ENCODE measurements around the gene ELP6.
"Not testable (repeated sequence)": the region's sequence is repeated elsewhere in the genome, so short reads cannot be mapped to it uniquely, and the experiment has no call there.

ELP6 gene

DNA sequence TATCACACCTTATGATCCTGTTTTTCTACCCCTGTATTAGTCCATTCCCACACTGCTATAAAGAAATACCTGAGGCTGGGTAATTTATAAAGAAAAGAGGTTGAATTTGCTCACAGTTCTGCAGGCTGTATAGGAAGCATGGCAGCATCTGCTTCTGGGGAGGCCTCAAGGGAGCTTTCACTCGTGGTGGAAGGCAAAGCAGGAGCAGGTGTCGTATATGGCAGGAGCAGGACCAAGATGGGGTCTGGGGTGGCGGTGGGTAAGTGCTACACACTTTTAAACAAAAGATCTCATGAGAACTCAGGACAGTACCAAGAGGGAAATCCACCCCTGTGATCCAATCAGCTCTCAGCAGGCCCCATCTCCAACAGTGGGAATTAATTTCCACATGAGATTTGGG is 22.3 kb downstream of the ELP6 start:
- TF ChIP-seq ZNF274 (IDR thresholded peaks at IDR 0.05; ENCODE audit: low read depth, low read length): no peak
- H3K4me3 ChIP-seq (ENCODE audit: low read length): no peak overlapping the region

DNA sequence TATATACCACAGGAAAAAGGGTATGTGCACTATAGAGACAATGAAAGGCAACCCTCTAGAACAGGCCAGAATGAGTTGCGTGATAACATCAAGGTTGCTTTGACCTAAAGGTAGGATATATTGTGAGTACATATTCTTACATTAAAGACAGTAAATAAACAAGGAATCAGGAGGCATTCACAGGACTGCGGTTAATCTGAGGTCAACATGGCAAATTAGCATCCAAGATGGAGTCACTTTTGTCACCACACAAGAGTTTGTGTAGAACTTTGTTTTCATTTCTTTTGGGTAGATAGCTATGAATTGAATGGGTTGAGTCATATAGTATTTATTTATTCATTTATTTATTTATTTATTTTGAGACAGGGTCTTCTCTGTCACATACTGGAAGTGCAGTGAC is 26.2 kb downstream of the ELP6 start:
- no peak for TF ChIP-seq ZNF274 (IDR thresholded peaks at IDR 0.05; ENCODE audit: low read depth, low read length)
- H3K4me3 ChIP-seq (ENCODE audit: low read length): no peak overlapping the region

DNA sequence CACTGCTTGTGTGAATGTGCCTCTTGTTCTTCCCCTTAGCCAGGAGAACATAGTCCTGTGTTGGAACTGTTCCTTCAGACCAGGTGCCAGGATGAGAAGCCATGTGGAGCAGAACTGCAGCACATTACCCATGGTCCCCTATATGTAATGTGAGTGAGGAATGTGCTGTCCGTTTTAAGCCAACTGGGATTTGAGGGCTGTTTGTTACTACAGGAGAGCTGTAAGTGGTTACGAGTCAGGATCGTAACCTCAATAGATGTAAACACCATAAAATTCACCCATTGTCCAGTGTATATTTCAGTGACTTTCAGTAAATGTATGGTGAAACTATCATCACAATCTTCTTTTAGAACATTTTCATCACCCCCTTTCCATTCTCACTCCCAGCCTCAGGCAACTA is 27.7 kb downstream of the ELP6 start:
- no peak overlapping the region for H3K4me3 ChIP-seq (ENCODE audit: low read length)
- no peak for TF ChIP-seq ZNF274 (IDR thresholded peaks at IDR 0.05; ENCODE audit: low read depth, low read length)

DNA sequence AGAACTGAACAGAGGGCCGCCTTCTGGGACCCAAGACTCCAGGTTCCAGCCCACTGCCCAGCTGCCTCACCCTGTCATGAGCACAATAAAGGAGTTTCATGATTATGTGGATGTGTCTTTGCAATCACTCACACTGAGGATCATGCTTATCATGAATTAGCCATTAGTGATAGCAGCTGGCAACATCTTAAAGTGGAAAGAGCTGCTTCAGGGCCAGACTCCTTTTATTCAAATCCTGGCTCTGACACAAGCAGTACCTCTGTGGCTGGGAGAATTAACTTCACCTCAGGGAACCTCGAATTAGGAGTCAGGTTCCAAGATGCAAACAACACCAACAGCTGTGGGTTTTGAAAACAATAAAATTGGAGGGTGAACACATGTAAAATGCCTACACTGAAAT is 31.1 kb downstream of the ELP6 start:
- TF ChIP-seq ZNF274 (IDR thresholded peaks at IDR 0.05; ENCODE audit: low read depth, low read length): no peak
- H3K4me3 ChIP-seq (ENCODE audit: low read length): no peak overlapping the region

DNA sequence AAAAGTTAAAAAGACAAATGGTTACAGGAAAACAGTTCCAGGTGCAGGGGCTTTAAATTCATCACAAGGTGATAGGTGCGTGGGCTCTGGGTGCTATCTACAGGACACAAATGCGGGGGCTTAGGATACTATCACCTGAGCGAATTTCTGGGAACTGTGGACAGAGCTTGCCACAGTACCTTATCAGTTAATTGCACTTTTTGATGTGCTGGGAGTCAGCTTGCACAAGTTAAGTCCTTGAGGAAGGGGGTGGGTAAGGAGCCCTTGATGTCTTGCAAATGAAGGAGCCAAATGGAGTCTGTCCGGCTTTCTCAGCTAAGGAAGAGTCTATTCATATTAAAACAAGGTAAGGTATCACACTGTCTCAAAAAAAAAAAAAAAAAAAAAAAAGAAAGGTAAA is 31.7 kb downstream of the ELP6 start:
- H3K4me3 ChIP-seq (ENCODE audit: low read length): not testable (repeated sequence)

DNA sequence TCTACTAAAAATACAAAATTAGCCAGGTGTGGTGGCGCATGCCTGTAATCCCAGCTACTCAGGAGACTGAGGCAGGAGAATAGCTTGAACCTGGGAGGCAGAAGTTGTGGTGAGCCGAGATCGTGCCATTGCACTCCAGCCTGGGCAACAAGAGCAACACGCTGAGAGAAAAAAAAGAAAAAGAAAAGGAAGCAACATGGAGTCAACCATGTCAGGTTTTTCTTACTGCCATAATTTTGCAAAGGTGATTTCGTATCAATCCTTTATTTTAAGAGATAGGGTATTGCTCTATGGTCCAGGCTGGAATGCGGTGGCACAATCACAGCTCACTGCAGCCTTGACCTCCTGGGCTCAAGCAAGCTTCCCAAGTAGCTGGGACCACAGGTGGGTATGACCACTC is 33.2 kb downstream of the ELP6 start:
- not testable (repeated sequence) for H3K4me3 ChIP-seq (ENCODE audit: low read length)

DNA sequence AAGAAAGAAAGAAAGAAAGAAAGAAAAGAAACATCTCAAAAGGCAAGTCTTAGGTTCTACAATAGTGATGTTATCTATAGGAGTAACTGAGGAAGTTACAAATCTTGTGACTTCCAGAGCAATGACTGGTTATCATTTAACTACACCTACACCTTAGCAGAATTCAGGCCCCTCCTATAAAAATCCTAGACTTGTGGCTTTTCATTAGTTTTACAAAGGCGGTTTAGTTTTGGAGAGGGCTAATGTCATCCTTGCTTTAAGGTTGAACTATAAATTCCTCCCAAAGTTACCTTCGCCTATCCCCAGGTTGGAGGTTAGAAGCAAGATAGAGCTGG is 33.7 kb downstream of the ELP6 start:
- no peak overlapping the region for H3K4me3 ChIP-seq (ENCODE audit: low read length)
- TF ChIP-seq ZNF274 (IDR thresholded peaks at IDR 0.05; ENCODE audit: low read depth, low read length): no peak

DNA sequence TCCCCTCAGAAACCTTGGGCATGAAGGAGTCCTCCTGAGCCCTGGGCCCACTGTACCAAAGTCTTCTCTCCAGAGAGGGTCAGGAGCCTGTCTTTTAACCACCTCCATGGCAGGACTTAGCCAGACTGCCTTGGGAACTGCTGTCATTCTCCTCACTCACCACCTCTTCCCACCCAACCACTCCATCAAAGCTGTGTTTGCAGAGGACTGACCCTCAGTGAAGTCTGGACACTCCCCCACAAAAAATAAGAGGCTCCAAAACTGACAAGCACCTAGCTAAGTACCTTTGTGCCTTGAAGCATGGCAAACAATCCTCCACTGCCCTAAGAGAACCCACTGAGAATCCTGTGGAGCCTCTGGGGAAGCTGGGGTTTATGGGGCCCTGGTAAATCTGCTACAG is 35.5 kb downstream of the ELP6 start:
- TF ChIP-seq ZNF274 (IDR thresholded peaks at IDR 0.05; ENCODE audit: low read depth, low read length): no peak
- H3K4me3 ChIP-seq (ENCODE audit: low read length): no peak overlapping the region

DNA sequence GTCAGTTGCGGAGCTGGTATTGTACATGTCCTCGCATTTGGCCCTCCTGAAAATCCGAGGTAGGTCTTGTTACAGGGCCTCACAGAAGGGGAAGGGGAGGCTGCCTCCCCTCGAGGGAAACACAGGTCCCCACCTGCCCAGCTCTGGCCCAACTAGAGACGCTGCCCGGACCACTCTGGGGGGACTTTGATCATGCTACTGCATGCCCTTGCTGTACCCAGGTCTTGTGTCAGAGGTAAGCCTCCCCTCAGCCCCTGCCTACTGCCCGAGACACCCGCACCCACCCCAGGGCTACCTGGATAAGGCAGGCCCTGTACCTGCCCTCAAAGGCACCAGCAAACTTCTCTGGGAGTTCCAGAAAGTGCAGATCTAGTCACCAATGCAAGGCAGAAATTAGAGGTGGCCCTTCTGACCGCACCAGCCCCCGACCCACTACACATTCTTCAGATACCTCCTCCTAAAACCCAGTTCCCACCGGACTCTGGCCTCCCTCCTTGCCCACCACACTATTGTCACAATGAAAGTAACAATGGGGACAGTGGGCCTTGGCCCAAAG is 36.8 kb downstream of the ELP6 start:
- no peak for TF ChIP-seq ZNF274 (IDR thresholded peaks at IDR 0.05; ENCODE audit: low read depth, low read length)
- H3K4me3 ChIP-seq (ENCODE audit: low read length): peak overlapping the region; percentile 60; the same call in 1 of the 2 replicates

DNA sequence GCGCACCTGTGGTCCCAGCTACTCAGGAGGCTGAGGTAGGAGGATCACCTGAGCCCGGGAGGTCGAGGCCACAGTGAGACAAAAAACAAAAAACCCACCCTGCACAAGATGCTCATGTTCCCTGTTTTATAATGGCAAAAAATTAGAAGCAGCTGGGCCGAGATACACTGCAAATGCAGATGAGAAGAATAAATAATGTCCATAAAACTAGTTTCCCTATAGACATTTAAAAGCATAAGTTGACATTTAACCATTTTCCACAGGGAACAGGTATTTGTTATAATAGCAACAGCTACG is 37.2 kb downstream of the ELP6 start:
- no peak for TF ChIP-seq ZNF274 (IDR thresholded peaks at IDR 0.05; ENCODE audit: low read depth, low read length)
- H3K4me3 ChIP-seq (ENCODE audit: low read length): peak overlapping the region; percentile 60; the same call in 1 of the 2 replicates

DNA sequence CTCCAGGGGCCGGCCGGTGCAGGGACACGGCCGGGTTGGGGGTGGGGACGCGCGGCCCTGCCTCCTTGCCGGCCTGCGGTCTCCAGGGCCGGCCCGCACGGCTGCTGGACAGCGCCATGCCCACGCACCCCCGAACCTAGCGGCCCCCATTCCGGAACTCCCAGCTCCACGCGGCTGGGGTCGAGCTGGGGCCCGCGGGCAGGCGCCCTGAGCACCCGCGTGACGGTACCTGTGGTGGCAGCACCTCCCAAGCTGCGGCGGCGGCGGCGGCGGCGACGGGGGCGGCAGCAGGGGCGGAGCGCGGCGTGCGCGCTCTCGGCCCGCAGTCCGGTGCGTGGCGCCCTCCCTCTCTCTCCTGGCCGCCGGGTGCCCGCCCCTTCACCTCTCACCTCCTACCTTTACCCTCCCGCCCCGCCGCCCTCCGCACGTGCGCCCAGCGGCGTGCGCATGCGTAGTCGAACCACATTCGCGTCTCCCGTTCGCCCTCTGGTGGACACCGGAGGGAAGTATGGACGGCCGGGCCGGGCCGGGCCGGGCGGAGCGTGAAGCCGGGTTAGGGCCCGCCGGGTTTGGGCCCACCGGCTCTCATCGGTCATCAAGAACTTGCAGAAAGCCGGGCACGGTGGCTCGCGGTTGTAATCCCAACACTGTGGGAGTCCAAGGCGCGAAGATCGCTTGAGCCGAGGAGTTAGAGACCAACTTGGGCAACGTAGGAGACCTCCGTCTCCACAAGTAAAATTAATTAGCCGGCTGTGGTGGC is 37.8 kb downstream of the ELP6 start, which contains the start of gene SCAP:
TSS of gene SCAP (minus strand) at position 372 of the 760 bp plus-strand sequence. CDS start 32,948 bp downstream, outside the sequence.
- TF ChIP-seq ZNF274 (IDR thresholded peaks at IDR 0.05; ENCODE audit: low read depth, low read length): no peak
- H3K4me3 ChIP-seq (ENCODE audit: low read length): peak within 1 kb of the TSS; percentile 96

DNA sequence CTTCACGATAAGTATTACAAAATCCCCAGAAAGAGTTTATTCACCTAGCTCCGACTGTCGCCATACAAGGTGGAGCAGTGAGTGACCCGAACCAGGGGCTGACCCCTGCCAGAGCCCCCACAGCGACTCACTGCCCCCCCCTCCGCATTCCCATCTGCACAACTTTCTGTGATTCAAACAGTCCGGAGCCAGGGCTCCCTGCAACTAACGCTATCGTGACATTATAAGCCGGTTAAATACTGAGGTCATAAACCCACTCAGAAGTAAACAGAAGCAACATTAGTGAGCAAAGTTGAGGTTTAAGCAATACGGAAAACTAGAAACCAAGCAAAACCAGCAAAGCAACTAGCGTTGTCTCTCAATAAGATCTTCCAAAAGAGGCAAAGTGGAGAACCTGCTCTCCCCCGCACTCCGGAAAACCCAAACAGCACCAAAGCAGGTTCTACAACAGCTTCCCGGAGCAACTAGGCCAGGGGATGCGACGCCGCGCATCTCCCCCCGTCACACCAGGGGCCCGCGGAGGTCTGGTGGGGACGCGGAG is 38.4 kb downstream of the ELP6 start:
- TF ChIP-seq ZNF274 (IDR thresholded peaks at IDR 0.05; ENCODE audit: low read depth, low read length): no peak
- H3K4me3 ChIP-seq (ENCODE audit: low read length): peak overlapping the region; percentile 96

DNA sequence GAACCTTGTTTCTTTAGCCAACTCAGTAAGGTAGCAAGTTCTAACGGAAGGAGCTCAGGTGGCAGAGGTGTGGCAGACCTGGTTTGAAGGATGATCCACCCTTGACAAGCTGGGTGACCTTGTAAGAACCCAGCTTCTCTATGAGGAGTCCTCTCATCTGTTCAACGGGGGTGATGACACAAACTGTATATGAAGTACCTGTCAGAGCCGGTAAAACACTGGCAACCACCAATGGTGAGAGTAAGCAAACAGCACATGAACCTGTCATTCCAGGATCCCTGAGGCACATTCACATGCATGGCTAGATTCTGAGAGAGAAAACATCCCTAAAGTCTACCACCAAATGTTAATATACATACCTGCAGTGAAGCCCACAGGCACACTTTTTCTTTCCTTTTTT is 40.1 kb downstream of the ELP6 start:
- no peak for TF ChIP-seq ZNF274 (IDR thresholded peaks at IDR 0.05; ENCODE audit: low read depth, low read length)
- H3K4me3 ChIP-seq (ENCODE audit: low read length): no peak overlapping the region

DNA sequence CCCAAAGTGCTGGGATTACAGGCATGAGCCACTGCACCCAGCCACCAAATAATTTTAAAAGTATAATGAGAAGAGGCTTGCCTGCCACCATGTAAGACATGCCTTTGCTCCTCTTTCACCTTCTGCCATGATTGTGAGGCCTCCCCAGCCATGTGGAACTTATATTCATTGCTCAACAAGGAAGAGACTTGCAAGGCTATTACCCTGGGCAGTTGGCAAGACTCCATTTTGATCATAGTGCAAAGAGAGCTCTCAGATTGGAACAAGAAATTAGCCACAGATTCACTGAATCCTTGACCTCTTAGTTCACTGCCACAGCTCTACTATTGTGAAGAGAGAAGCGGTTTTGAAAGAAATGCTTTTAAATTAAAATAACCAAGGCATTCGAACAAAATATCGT is 43.9 kb downstream of the ELP6 start:
- no peak overlapping the region for H3K4me3 ChIP-seq (ENCODE audit: low read length)
- TF ChIP-seq ZNF274 (IDR thresholded peaks at IDR 0.05; ENCODE audit: low read depth, low read length): no peak

DNA sequence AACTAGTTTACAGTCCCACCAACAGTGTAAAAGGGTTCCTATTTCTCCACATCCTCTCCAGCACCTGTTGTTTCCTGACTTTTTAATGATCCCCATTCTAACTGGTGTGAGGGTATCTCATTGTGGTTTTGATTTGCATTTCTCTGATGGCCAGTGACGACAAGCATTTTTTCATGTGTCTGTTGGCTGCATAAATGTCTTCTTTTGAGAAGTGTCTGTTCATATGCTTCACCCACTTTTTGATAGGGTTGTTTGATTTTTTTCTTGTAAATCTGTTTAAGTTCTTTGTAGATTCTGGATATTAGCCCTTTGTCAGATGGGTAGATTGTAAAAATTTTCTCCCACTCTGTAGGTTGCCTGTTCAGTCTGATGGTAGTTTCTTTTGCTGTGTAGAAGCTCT is 45.2 kb downstream of the ELP6 start:
- H3K4me3 ChIP-seq (ENCODE audit: low read length): not testable (repeated sequence)

DNA sequence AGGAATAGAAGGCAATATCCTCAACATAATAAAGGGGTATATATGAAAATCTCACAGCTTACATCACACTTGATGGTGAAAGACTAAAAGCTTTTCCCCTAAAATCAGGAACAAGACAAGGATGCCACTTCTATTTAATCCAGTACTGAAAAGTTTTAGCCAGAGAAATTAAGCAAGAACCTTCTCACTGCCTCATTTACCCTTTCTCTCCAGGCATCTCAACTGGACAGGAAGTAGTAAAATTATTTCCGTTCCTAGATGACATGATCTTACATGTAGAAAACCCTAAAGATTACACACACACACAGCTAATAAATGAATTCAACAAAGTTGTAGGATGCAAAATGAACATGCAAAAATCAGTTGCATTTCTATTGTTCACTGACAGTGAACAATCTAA is 48.9 kb downstream of the ELP6 start:
- TF ChIP-seq ZNF274 (IDR thresholded peaks at IDR 0.05; ENCODE audit: low read depth, low read length): no peak
- H3K4me3 ChIP-seq (ENCODE audit: low read length): no peak overlapping the region

DNA sequence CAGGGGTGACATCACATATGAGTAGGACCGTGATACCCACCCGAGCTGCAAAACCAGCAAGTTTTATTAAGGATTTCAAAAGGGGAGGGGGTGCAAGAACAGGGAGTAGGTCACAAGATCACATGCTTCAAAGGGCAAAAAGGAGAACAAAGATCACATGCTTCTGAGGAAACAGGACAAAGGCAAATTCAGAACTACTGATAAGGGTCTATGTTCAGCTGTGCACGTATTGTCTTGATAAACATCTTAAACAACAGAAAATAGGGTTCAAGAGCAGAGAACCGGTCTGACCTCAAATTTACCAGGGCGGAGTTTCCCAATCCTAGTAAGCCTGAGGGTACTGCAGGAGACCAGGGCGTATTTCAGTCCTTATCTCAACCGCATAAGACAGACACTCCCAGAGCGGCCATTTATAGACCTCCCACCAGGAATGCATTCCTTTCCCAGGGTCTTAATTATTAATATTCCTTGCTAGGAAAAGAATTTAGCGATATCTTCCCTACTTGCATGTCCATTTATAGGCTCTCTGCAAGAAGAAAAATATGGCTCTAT is 53.9 kb downstream of the ELP6 start:
- not testable (repeated sequence) for H3K4me3 ChIP-seq (ENCODE audit: low read length)
